Vagina (tissue), 2 donors: Measurements from ENCODE around the gene CBX5. TPM values are rescaled to one million over a fixed set of nuclear protein-coding genes. Genes with fewer than 3 reads are reported as not detected.

Experiments used
- DNase-seq, 2 donors: peaks; one replicate each; pipeline ENCODE4 v3.0.0-alpha.2; 2017; ENCODE audit errors: extremely low spot score in 2 of 2
- H3K27ac ChIP-seq: fragments of 200-600 bp; sonication (generic); one replicate; pipeline ENCODE4 v1.5.1; 2019
- H3K27me3 ChIP-seq: fragments of 200-600 bp; sonication (generic); one replicate; pipeline ENCODE4 v1.5.1; 2019
- H3K36me3 ChIP-seq, 2 donors: fragments of 200-600 bp; sonication (generic); one replicate each; pipeline ENCODE4 v1.5.1; 2017 to 2019
- H3K4me1 ChIP-seq: fragments of 200-600 bp; sonication (generic); one replicate; pipeline ENCODE4 v1.5.1; 2019
- H3K4me3 ChIP-seq, 2 donors: fragments of 200-600 bp; sonication (generic); 1 replicate in 1 of 2; 2 replicates in 1 of 2; pipeline ENCODE4 v1.5.1; 2016 to 2019
- H3K9me3 ChIP-seq: fragments of 200-600 bp; sonication (generic); one replicate; pipeline ENCODE4 v1.5.1; 2019
- POLR2A ChIP-seq, 2 donors: fragments of 450-650 bp; IDR thresholded peaks; one replicate each; pipeline ENCODE4 v1.6.1; 2017; ENCODE audit warnings: antibody characterized with exemption in 2 of 2, mild to moderate bottlenecking in 2 of 2, moderate library complexity in 2 of 2
- POLR2AphosphoS5 ChIP-seq, 2 donors: sonication (generic); formaldehyde crosslinking; IDR thresholded peaks; one replicate each; pipeline ENCODE4 v1.9.0; 2017; ENCODE audit warnings: antibody characterized with exemption in 2 of 2, mild to moderate bottlenecking in 2 of 2, low read depth in 1 of 2; ENCODE audit not compliant: insufficient read depth in 1 of 2
- intact Hi-C: fragments of 100-400 bp; cut with DNase I; formaldehyde crosslinking; loops from one replicate; pipeline ENCODE4 v1.15.1; 2023
- total RNA-seq: library from RNA; depleted of rRNA; stranded (reverse); fragments of >200 nt; gene quantifications from one replicate; pipeline ENCODE4 v1.2.3, GENCODE V29; 2016
- TF ChIP-seq, protein P1 (sequence below), 3 experiments: fragments of 450-650 bp in 2 of 3; fragments of 200-600 bp in 1 of 3; sonication (generic) in 1 of 3; IDR thresholded peaks; one replicate each; pipeline ENCODE4 v1.5.1; 2017 to 2019; ENCODE audit warnings: antibody characterized with exemption in 3 of 3, mild to moderate bottlenecking in 2 of 3, moderate library complexity in 2 of 3

Gene CBX5
- total RNA-seq, 1 donor from 2014 or later: 21.6 TPM

DNA sequence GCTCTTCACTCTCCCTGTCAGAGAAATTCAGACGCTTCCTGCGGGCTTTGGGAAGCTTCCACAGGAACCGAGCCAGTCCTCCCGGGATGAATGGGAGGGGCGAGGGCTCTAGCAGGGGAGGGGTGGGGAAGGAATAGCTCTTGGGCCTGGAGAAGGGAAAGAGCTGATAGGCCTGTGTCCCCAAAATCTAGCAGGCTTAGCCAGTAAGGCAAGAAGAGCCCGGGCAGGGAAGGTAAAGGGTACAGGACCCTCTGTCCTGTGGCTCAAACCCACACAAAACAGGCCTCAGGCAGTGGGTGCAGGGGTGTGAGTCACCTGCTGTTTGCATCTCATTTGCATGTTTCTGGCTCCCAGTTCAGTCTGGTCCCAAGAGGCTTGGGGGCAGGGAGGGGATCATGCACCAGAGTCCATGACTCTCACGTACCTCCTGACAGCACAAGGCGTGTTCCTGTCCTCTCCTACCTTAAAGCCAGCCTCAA, 82.5 kb downstream of the CBX5 start:
- DNase-seq: no peak
- intact Hi-C loops: loop anchor here (5.0 kb wide), 1 partner anchor 165 kb away; the partner anchor contains the start of gene HOXC5
- Histone ChIP-seq H3K27ac (no peak overlapping the region), H3K27me3 (peaks cover 4% of the 10 kb centered on the region), H3K36me3 (no peaks in the 10 kb centered on the region), H3K4me1 (no peaks in the 10 kb centered on the region), H3K4me3 (no peak overlapping the region), H3K9me3 (no peaks in the 10 kb centered on the region)
- no peak for TF ChIP-seq POLR2A (IDR thresholded peaks at IDR 0.05)
- no peak for TF ChIP-seq POLR2AphosphoS5 (IDR thresholded peaks at IDR 0.05; ENCODE audit: insufficient read depth in 1 of 2, low read depth in 1 of 2)
- TF ChIP-seq, protein P1, sequence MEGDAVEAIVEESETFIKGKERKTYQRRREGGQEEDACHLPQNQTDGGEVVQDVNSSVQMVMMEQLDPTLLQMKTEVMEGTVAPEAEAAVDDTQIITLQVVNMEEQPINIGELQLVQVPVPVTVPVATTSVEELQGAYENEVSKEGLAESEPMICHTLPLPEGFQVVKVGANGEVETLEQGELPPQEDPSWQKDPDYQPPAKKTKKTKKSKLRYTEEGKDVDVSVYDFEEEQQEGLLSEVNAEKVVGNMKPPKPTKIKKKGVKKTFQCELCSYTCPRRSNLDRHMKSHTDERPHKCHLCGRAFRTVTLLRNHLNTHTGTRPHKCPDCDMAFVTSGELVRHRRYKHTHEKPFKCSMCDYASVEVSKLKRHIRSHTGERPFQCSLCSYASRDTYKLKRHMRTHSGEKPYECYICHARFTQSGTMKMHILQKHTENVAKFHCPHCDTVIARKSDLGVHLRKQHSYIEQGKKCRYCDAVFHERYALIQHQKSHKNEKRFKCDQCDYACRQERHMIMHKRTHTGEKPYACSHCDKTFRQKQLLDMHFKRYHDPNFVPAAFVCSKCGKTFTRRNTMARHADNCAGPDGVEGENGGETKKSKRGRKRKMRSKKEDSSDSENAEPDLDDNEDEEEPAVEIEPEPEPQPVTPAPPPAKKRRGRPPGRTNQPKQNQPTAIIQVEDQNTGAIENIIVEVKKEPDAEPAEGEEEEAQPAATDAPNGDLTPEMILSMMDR (IDR thresholded peaks at IDR 0.05): no peak

DNA sequence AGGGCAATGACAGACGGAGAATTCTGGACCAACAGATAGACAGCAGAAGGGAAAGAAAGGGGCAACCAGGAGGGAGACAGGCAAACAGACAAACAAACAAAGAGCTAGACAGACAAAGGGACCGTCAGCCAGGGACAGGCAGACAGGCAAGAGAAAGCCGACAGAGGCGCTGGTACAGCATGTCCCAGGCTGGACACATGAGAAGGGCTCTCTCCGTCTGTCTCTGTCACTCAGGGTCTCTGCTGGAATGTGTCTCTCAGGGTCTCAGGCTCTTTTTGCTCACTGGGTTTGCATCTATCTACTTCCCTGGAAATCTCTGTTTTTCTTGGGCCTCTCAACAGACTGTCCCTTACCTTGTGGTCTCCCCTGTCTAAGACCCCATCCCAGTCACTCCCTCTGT, 82.9 kb downstream of the CBX5 start:
- Histone ChIP-seq H3K4me3 (no peak overlapping the region), H3K9me3 (no peaks in the 10 kb centered on the region), H3K4me1 (no peaks in the 10 kb centered on the region), H3K27me3 (peaks cover 4% of the 10 kb centered on the region), H3K27ac (no peak overlapping the region), H3K36me3 (no peaks in the 10 kb centered on the region)
- TF ChIP-seq POLR2A (IDR thresholded peaks at IDR 0.05) (no peak), POLR2AphosphoS5 (IDR thresholded peaks at IDR 0.05; ENCODE audit: insufficient read depth in 1 of 2, low read depth in 1 of 2) (no peak)
- TF ChIP-seq, protein P1 (IDR thresholded peaks at IDR 0.05): no peak
- intact Hi-C loops: loop anchor here (5.0 kb wide), 1 partner anchor 165 kb away; the partner anchor contains the start of gene HOXC5
- no peak for DNase-seq

DNA sequence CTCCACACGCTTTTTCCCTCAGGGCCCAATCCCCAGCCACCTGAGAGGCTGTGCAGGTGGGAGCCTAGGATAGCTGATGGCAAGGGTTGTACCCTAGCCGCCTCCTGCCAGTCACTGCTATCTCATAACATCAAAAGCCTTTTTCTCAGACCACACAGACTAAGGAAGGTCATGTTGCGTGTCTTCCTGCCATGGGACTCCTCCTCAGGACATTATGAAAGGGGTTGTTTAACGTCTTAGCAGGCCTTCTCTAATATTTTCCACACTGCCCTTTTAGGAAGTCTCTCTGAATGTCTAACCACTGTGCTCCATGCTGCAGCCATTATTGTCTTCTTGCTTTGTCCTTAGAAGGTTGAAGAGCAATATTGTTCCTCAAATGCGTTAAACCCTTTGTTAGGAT, 83.5 kb downstream of the CBX5 start:
- DNase-seq: no peak
- Histone ChIP-seq H3K4me1 (no peaks in the 10 kb centered on the region), H3K4me3 (no peak overlapping the region), H3K27ac (no peak overlapping the region), H3K36me3 (no peaks in the 10 kb centered on the region), H3K9me3 (no peaks in the 10 kb centered on the region), H3K27me3 (peaks cover 4% of the 10 kb centered on the region)
- no peak for TF ChIP-seq POLR2AphosphoS5 (IDR thresholded peaks at IDR 0.05; ENCODE audit: insufficient read depth in 1 of 2, low read depth in 1 of 2)
- no peak for TF ChIP-seq POLR2A (IDR thresholded peaks at IDR 0.05)
- TF ChIP-seq, protein P1 (IDR thresholded peaks at IDR 0.05): no peak
- intact Hi-C loops: loop anchor here (5.0 kb wide), 1 partner anchor 164 kb away; the partner anchor contains the start of gene HOXC5

DNA sequence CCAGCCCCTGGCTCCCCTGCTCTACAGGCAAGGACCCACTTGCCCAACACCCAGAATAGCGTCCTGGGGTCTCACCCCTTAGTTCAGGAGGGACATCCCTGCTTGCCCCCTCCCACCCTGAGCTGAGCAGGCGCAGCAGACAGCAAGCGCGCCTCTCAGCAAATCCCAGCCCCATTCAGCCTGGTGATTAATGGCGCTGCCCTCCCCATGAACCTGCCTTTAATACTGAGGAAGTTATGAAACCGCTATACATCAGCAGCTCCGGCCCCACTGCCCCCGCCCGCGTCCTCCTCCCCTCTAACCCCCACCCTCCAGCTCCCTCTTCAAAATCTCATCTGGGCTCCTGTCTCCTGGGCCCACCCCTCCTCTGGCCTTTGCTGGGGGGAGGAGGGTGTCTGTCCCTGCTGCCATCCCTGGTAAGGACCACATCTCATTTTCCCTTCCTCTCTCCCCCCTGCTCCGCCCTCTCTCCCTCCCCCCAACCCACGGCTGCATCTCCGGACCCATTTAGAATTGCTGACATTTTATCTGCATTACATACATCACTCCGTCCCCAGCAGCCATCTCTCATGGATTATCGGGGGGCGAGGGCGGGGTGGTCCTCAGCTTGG, 84.1 kb downstream of the CBX5 start:
- H3K4me3 ChIP-seq: no peak overlapping the region

More for the DNA sequence above, 84.1 kb downstream of the CBX5 start:
- Histone ChIP-seq H3K27me3 (peaks cover 4% of the 10 kb centered on the region), H3K9me3 (no peaks in the 10 kb centered on the region), H3K4me1 (no peaks in the 10 kb centered on the region), H3K36me3 (no peaks in the 10 kb centered on the region), H3K27ac (no peak overlapping the region)
- no peak for DNase-seq
- TF ChIP-seq POLR2A (IDR thresholded peaks at IDR 0.05): no peak
- TF ChIP-seq POLR2AphosphoS5 (IDR thresholded peaks at IDR 0.05; ENCODE audit: insufficient read depth in 1 of 2, low read depth in 1 of 2): no peak
- TF ChIP-seq, protein P1 (IDR thresholded peaks at IDR 0.05): no peak
- intact Hi-C loops: loop anchor here (5.0 kb wide), 1 partner anchor 164 kb away; the partner anchor contains the start of gene HOXC5
